DLD1 (cell line): ENCODE measurements around the gene UAP1L1.

Experiments used
- in situ Hi-C: cut with HindIII; loops from 2 replicates; pipeline ENCODE4 v1.10.0; 2017; ENCODE audit warnings: low sequenced_read_pairs

Gene UAP1L1

GRCh38 chr9:137129456-137130175 lies 52.3 kb downstream of the UAP1L1 start:
- in situ Hi-C loops = no loop called here

- in situ Hi-C loops = no loop called here
Observed at GRCh38 chr9:137130176-137130755, 52.9 kb downstream of the UAP1L1 start.
